Thoracic aorta (tissue), 2 donors: ENCODE measurements around the gene TPPP3. TPM values are rescaled to one million over a fixed set of nuclear protein-coding genes. Genes with fewer than 3 reads are reported as not detected.
"Not testable (repeated sequence)": the region's sequence is repeated elsewhere in the genome, so short reads cannot be mapped to it uniquely, and the experiment has no call there.

ENCODE experiments used
- ATAC-seq: fragments of 150-250 bp; one replicate; pipeline ENCODE4 v1.8.0; 2017; ENCODE audit warnings: low read depth; ENCODE audit not compliant: insufficient number of reproducible peaks, low FRiP score
- DNase-seq: peaks from one replicate; pipeline ENCODE4 v3.0.0-alpha.2; 2020; ENCODE audit warnings: low spot score
- H3K27ac ChIP-seq, 2 donors: fragments of 200-600 bp; sonication (generic); 1 replicate in 1 of 2; 2 replicates in 1 of 2; pipeline ENCODE4 v1.5.1; 2016; ENCODE audit warnings: mild to moderate bottlenecking in 2 of 2, moderate library complexity in 2 of 2
- H3K27me3 ChIP-seq: fragments of 200-600 bp; sonication (generic); replicated peaks from 2 replicates; pipeline ENCODE4 v1.6.0; 2016; ENCODE audit warnings: mild to moderate bottlenecking; ENCODE audit not compliant: insufficient read depth
- H3K36me3 ChIP-seq: fragments of 200-600 bp; sonication (generic); one replicate; pipeline ENCODE4 v1.5.1; 2016
- H3K4me1 ChIP-seq, 2 donors: fragments of 200-600 bp; sonication (generic); 1 replicate in 1 of 2; 2 replicates in 1 of 2; pipeline versions ENCODE4 v1.5.1 to v1.6.0; 2016; ENCODE audit warnings: low read depth in 2 of 2, mild to moderate bottlenecking in 1 of 2; ENCODE audit not compliant: control insufficient read depth in 1 of 2
- H3K4me3 ChIP-seq: fragments of 200-600 bp; sonication (generic); 2 replicates; pipeline ENCODE4 v1.5.1; 2016; ENCODE audit warnings: mild to moderate bottlenecking
- H3K9me3 ChIP-seq: fragments of 200-600 bp; sonication (generic); 2 replicates; pipeline ENCODE4 v1.5.1; 2016
- CTCF ChIP-seq: fragments of 200-600 bp; sonication (generic); IDR thresholded peaks from one replicate; pipeline ENCODE4 v1.5.1; 2019; ENCODE audit warnings: antibody characterized with exemption
- total RNA-seq, 2 donors: library from RNA; depleted of rRNA; stranded (reverse); fragments of >200 nt; gene quantifications; one replicate each; pipeline versions ENCODE4 v1.1.0 to v1.2.3, GENCODE V29; 2016

The TPPP3 gene
- total RNA-seq, 2 donors from 2014 or later = 12.6 to 34.9 TPM

GRCh38 chr16:67378642-67379041 is 14.7 kb downstream of the TPPP3 start:
- Histone ChIP-seq H3K4me3 (no peak overlapping the region), H3K36me3 (no peaks in the 10 kb centered on the region), H3K4me1 (no peaks in the 10 kb centered on the region), H3K27ac (no peak overlapping the region), H3K27me3 (no peaks in the 10 kb centered on the region), H3K9me3 (no peaks in the 10 kb centered on the region)
- DNase-seq (no peak), ATAC-seq (no peak)
- TF ChIP-seq CTCF = no peak

- not testable (repeated sequence) for H3K4me1 ChIP-seq, H3K27me3 ChIP-seq, H3K9me3 ChIP-seq, DNase-seq, H3K36me3 ChIP-seq, H3K4me3 ChIP-seq, ATAC-seq, H3K27ac ChIP-seq
Observed at GRCh38 chr16:67376012-67376411, 17.3 kb downstream of the TPPP3 start.

GRCh38 chr16:67372664-67373063 is 20.6 kb downstream of the TPPP3 start:
- no peaks in the 10 kb centered on the region for H3K9me3 ChIP-seq
- TF ChIP-seq CTCF = peak; percentile 14
- no peaks in the 10 kb centered on the region for H3K27me3 ChIP-seq
- no peak overlapping the region for H3K4me3 ChIP-seq
- no peaks in the 10 kb centered on the region for H3K4me1 ChIP-seq
- H3K36me3 ChIP-seq = no peaks in the 10 kb centered on the region
- ATAC-seq (no peak), DNase-seq (no peak)
- H3K27ac ChIP-seq = no peak overlapping the region

- DNase-seq (no peak), ATAC-seq (no peak)
- Histone ChIP-seq H3K36me3 (no peaks in the 10 kb centered on the region), H3K4me3 (no peak overlapping the region), H3K4me1 (no peaks in the 10 kb centered on the region), H3K27me3 (no peaks in the 10 kb centered on the region), H3K9me3 (no peaks in the 10 kb centered on the region), H3K27ac (no peak overlapping the region)
- no peak for TF ChIP-seq CTCF
Observed at GRCh38 chr16:67370661-67371060, 22.6 kb downstream of the TPPP3 start.

- Histone ChIP-seq H3K27ac (no peak overlapping the region), H3K27me3 (no peaks in the 10 kb centered on the region), H3K4me1 (no peaks in the 10 kb centered on the region), H3K4me3 (no peak overlapping the region), H3K36me3 (no peaks in the 10 kb centered on the region), H3K9me3 (no peaks in the 10 kb centered on the region)
- no peak for TF ChIP-seq CTCF
- DNase-seq (no peak), ATAC-seq (no peak)
Observed at GRCh38 chr16:67364600-67365235, 28.6 kb downstream of the TPPP3 start.

GRCh38 chr16:67361038-67361437 is 32.3 kb downstream of the TPPP3 start:
- Histone ChIP-seq H3K4me3 (no peak overlapping the region), H3K27me3 (no peaks in the 10 kb centered on the region), H3K9me3 (no peaks in the 10 kb centered on the region), H3K36me3 (no peaks in the 10 kb centered on the region), H3K4me1 (no peaks in the 10 kb centered on the region), H3K27ac (no peak overlapping the region)
- DNase-seq (no peak), ATAC-seq (no peak)
- TF ChIP-seq CTCF = no peak

GRCh38 chr16:67359540-67360269 is 33.6 kb downstream of the TPPP3 start:
- not testable (repeated sequence) for H3K27me3 ChIP-seq, ATAC-seq, H3K36me3 ChIP-seq, DNase-seq, H3K9me3 ChIP-seq, H3K27ac ChIP-seq, H3K4me1 ChIP-seq, H3K4me3 ChIP-seq
